ENCODE data around the gene DPH7. TPM values are rescaled to one million over a fixed set of nuclear protein-coding genes. Genes with fewer than 3 reads are reported as not detected.
"Not testable (repeated sequence)": the region's sequence is repeated elsewhere in the genome, so short reads cannot be mapped to it uniquely, and the experiment has no call there.

DPH7 gene
- total RNA-seq, 1 donor from 2014 or later, result 15.7 TPM

GRCh38 chr9:137550231-137550621, 28.5 kb downstream of the DPH7 start, which contains the start of gene PNPLA7:
TSS of gene PNPLA7 (minus strand) at chr9:137550402. CDS start at chr9:137550197, 205 bp downstream.
- peak; percentile 63 to 73 for DNase-seq (ENCODE audit: low read depth in 2 of 2)

- no peak for DNase-seq (ENCODE audit: low read depth in 2 of 2)
Measured at GRCh38 chr9:137547687-137548543, 30.8 kb downstream of the DPH7 start.

DNA sequence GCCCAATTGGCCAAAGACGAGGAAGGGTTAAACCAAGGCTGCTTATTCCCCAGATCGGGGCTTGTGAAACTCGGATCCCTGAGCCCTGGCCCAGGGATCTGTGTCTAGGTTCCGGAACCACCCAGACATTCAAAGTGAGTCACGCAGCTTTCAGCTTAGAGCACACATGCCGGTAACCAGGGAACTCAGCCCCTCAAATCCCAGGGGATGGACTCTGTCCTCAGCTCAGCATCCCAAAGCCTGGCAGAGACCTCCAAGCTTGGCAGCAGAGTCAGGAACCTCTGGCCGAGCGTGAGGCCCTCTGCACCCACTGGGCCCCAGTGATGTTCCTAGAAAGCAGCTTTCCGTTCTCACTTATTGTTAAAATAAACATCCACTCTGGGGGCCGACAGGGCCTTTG, 33.6 kb downstream of the DPH7 start:
- peak in 1 of 2 donors; percentile 42 for DNase-seq (ENCODE audit: low read depth in 2 of 2)

- no peak for DNase-seq (ENCODE audit: low read depth in 2 of 2)
Measured at GRCh38 chr9:137544176-137544760, 34.5 kb downstream of the DPH7 start.

DNA sequence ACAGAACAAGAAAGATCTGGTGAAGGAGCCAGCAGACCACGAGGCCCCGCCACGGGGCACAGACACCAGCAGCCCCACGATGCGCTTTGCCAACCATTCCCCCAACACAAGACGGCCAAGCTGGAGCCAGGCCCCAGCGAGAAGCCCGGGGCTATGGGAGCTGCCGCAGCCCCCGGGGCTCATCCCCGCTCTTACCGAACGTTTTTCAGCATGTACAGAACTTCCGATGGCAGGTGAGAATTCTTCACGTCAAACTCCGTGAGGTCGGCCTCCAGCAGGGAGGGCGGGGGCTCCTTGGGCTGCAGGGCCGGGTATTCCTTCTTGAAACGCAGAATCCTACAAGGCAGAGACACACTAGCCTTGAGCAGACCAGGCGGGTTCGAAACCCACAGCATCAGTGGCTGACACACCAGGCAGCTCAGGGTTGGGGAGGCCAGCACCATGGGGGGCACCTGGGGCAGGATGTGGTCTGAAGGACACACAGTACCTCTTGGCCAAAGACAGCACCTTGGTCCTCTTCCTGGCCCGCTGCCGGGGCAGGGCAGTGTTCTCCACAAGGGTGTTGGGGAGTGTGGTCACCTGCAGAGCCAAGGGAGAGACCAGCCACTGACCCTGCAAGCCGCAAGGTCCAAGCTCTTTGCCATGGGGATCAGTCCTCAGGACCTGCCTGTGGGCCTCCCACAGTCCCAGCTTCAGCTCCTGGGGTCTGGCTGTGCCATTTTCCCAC, 35.3 kb downstream of the DPH7 start:
- DNase-seq (ENCODE audit: low read depth in 2 of 2), result no peak

- no peak for DNase-seq (ENCODE audit: low read depth in 2 of 2)
Measured at GRCh38 chr9:137542486-137542885, 36.2 kb downstream of the DPH7 start.

- DNase-seq (ENCODE audit: low read depth in 2 of 2), result no peak
Measured at GRCh38 chr9:137540536-137540935, 38.2 kb downstream of the DPH7 start.

DNA sequence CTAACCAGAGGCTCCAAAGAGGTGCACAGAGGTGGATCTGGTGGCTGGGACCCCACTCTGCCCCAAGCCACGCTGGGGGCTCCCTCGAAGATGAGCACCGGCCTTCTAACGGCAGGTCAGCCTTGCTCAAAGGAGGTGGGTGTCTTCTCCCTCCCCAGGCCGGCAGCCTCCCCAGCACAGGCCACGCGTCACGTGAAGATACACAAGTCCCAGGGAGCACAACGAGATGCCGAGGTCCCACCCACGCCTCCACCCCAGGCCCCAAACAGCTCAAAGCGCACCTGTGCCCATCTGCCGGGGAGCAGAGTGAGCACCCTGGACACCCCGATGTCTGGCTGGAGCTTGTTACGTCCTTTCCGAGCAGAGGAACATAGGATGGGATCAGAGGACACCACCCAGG, 40.7 kb downstream of the DPH7 start:
- DNase-seq (ENCODE audit: low read depth in 2 of 2), result no peak

- DNase-seq (ENCODE audit: low read depth in 2 of 2), result not testable (repeated sequence)
Measured at GRCh38 chr9:137536594-137537131, 42.1 kb downstream of the DPH7 start.

- DNase-seq (ENCODE audit: low read depth in 2 of 2), result no peak
Measured at GRCh38 chr9:137535120-137535428, 43.7 kb downstream of the DPH7 start.

DNA sequence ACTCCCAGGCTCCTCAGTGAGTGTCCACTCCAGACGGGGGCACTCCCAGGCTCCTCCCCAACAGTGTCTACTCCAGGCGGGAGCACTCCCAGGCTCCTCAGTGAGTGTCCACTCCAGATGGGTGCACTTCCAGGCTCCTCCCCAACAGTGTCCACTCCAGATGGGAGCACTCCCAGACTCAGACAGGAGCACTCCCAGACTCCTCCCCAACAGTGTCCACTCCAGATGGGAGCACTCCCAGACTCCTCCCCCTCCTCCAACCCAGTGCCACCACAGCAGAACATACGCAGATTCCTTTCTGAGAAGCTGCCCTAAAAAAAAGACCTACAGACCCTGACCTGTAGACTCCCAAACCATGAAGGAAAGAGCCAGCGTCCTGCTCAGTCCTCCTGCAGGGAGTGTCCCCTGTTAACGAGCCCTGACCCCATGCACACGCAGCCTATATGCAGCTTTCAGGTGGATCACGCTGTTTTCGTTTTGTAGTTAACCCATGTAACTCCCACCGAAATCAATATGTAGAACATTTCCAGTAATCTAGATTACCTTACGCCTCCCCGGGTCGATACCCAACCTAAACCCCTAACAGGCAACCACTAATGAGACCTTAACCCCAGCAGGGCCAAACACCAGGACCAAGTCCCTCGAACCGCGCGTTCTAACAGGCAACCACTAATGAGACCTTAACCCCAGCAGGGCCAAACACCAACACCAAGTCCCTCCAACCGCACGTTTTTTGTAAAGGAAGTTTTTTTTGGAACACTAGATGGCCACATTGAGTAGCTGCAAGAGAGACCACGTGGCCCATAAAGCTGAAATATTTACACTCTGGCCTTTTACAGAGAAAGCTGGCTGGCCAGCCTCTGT, 44.2 kb downstream of the DPH7 start:
- peak; percentile 65 to 82 for DNase-seq (ENCODE audit: low read depth in 2 of 2)

DNA sequence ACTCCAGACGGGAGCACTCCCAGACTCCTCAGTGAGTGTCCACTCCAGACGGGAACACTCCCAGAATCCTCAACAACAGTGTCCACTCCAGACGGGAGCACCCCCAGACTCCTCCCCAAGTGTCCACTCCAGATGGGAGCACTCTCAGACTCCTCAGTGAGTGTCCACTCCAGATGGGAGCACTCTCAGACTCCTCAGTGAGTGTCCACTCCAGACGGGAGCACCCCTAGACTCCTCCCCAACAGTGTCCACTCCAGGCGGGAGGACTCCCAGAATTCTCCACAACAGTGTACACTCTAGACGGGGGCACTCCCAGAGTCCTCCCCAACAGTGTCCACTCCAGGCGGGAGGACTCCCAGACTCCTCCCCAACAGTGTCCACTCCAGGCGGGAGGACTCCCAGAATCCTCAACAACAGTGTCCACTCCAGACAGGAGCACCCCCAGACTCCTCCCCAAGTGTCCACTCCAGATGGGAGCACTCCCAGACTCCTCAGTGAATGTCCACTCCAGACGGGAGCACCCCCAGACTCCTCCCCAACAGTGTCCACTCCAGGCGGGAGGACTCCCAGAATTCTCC, 45.7 kb downstream of the DPH7 start:
- not testable (repeated sequence) for DNase-seq (ENCODE audit: low read depth in 2 of 2)

GRCh38 chr9:137531099-137531765, 47.5 kb downstream of the DPH7 start:
- DNase-seq (ENCODE audit: low read depth in 2 of 2), result no peak

- no peak for DNase-seq (ENCODE audit: low read depth in 2 of 2)
Measured at GRCh38 chr9:137530331-137530730, 48.4 kb downstream of the DPH7 start.

DNA sequence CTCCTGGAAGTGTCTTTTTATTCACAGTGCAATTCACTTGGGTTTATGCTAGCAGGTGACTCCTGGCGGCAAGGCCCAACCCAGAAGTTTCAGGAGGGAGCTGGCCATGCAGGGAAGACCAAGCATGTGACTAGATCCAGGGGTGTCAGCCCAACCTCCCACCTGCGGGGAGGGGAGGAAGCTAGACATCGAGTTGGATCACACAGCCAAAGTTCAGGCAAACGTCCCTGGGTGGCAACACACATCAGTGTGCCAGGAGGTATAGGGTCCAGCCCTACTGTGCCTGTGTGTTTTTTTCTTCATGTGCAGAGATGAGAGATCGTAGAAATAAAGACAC, 53.8 kb downstream of the DPH7 start:
- no peak for DNase-seq (ENCODE audit: low read depth in 2 of 2)

DNA sequence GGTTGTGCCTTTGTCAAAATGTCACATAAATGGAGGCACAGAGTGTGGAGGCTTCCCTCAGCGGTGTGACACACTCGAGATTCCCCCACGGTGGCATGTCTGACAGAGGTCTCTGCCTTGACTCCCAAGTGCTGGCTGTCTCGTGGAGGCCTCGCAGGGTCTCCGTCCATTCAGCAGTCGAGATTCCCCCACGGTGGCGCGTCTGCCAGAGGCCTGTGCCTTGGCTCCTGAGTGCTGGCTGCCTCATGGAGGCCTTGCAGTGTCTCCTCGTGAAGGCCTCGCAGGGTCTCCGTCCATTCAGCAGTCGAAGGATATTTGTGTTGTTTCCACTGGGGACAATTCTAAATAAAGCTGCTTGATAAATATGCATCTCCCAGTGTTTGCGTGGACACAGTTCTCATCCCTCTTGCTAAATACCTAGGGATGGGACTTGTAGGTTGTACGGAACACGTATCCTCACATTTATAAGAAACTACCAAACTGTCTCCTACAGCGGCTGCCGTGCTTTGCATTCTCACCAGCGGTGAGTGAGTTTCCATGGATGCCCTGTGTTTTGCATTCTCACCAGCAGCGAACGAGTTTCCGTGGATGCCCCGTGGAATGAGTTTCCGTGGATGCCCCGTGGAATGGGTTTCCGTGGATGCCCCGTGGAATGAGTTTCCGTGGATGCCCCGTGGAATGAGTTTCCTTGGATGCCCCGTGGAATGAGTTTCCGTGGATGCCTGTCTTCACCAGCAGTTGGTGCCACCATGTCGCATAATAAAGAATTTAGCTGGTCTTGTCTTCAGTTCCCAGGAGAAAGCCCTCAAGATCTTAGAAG, 54.4 kb downstream of the DPH7 start:
- no peak for DNase-seq (ENCODE audit: low read depth in 2 of 2)

DNA sequence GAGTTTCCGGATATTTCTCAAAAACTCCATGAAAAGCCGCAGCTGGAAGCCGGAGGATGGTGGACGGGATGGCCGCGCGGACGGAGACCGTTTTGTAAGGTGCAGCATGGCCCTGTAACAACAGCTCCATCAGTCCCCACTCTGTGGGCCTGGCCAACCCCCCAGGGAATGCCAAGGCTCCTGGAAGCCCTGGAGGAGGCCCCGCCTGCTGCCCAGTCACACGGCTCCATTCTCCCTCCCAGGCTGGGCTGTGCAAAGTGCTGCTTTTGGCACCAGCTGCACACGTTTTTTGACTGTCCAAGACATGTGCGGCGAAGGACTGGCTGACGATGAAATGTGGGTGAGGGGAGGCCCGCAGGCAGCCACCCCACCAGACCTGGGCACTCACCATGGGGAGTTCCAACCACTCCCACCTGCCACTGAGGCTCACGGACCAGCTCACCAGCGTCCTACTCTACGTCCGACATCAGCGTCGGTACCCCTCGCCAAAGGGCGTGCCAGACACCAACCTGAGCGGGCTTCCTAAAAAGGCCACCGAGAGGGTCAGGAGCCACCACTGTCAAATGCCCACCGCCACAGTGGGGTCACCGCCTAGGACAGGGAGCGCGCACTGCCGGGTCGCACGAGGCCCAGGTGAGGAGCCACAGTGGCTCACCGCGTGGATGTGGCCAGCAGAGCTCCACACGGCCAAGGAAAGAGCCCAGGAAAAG, 55.8 kb downstream of the DPH7 start:
- DNase-seq (ENCODE audit: low read depth in 2 of 2), result no peak

- DNase-seq (ENCODE audit: low read depth in 2 of 2), result no peak
Measured at GRCh38 chr9:137521405-137521985, 57.2 kb downstream of the DPH7 start.
